Retinal pigment epithelial cell (primary cell): ENCODE results near the gene DSP.

Experiments used
- DNase-seq: peaks from one replicate; pipeline ENCODE4 v3.0.0-alpha.2; 2010; ENCODE audit warnings: low read depth
- H3K4me3 ChIP-seq: 2 replicates; pipeline ENCODE4 v1.5.1; 2011; ENCODE audit warnings: mild to moderate bottlenecking, low read length, control low read depth, moderate library complexity
- TF ChIP-seq, protein P1 (sequence below): conservative IDR thresholded peaks from 2 replicates; pipeline ENCODE4 v1.5.1; 2011; ENCODE audit warnings: low read depth, low read length, control low read depth, inconsistent platforms

The DSP gene

DNA sequence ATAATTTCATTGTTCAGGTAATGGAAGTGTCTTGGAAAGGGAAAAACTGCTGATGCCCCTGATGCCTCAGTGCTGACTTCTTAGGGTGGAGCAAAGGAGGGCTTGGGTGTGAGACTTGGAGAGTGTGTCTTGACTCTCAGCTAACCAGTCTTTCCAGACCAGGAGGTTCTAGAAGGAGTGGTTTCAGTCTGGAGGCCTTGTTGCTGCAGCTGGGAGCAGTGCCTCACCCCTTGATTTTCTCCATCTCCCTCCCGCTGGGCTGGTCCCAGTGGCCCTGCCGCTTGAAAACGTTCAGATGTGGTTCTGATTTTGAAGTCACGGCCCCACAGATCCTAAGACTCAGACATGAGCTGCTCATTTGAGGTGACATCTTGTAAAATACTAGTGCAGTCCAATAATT lies 5.4 kb downstream of the DSP start:
- H3K4me3 ChIP-seq = no peak overlapping the region

GRCh38 chr6:7547315-7547714 lies 5.8 kb downstream of the DSP start:
- no peak overlapping the region for H3K4me3 ChIP-seq
- TF ChIP-seq, protein P1, sequence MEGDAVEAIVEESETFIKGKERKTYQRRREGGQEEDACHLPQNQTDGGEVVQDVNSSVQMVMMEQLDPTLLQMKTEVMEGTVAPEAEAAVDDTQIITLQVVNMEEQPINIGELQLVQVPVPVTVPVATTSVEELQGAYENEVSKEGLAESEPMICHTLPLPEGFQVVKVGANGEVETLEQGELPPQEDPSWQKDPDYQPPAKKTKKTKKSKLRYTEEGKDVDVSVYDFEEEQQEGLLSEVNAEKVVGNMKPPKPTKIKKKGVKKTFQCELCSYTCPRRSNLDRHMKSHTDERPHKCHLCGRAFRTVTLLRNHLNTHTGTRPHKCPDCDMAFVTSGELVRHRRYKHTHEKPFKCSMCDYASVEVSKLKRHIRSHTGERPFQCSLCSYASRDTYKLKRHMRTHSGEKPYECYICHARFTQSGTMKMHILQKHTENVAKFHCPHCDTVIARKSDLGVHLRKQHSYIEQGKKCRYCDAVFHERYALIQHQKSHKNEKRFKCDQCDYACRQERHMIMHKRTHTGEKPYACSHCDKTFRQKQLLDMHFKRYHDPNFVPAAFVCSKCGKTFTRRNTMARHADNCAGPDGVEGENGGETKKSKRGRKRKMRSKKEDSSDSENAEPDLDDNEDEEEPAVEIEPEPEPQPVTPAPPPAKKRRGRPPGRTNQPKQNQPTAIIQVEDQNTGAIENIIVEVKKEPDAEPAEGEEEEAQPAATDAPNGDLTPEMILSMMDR = no peak
- DNase-seq = no peak

More for the DNA sequence above, 5.4 kb downstream of the DSP start:
- DNase-seq = no peak
- TF ChIP-seq, protein P1 = no peak

GRCh38 chr6:7550433-7550801 lies 8.9 kb downstream of the DSP start:
- TF ChIP-seq, protein P1 = no peak
- no peak overlapping the region for H3K4me3 ChIP-seq
- DNase-seq = no peak

GRCh38 chr6:7554533-7555275 lies 13.2 kb downstream of the DSP start:
- TF ChIP-seq, protein P1 = no peak
- no peak overlapping the region for H3K4me3 ChIP-seq
- no peak for DNase-seq

DNA sequence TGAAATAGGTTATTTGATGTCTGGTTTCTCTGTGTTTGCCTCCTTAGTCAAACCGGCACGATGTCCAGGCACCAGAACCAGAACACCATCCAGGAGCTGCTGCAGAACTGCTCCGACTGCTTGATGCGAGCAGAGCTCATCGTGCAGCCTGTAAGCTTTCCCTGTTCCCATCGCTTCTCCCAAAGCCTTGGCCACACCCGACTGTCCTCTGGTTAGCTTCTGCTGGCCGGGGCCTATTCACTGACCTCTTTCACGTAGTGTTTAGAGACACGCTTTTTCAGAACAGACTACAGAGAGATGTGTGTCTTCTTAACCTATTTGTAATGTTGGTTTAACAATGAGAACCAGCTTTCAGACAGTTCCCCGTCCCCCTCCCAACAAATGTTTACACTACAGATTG lies 14.2 kb downstream of the DSP start:
- TF ChIP-seq, protein P1 = no peak
- DNase-seq = no peak
- H3K4me3 ChIP-seq = no peak overlapping the region

GRCh38 chr6:7556394-7557106 lies 15.1 kb downstream of the DSP start:
- DNase-seq = no peak
- TF ChIP-seq, protein P1 = no peak
- no peak overlapping the region for H3K4me3 ChIP-seq

GRCh38 chr6:7557652-7558051 lies 16.2 kb downstream of the DSP start:
- DNase-seq = no peak
- TF ChIP-seq, protein P1 = no peak
- no peak overlapping the region for H3K4me3 ChIP-seq
